ENCODE results near the gene PRM3.

The PRM3 gene

GRCh38 chr16:11259655-11260595 is 13.5 kb downstream of the PRM3 start:
- in situ Hi-C loops (cut with MboI; ENCODE audit: low sequenced_read_pairs), result loop anchor here (25.0 kb wide), 1 partner anchor 298 kb away; no protein-coding TSS in a partner anchor

GRCh38 chr16:11258553-11259492 is 14.6 kb downstream of the PRM3 start:
- in situ Hi-C loops (cut with MboI; ENCODE audit: low sequenced_read_pairs), result loop anchor here (25.0 kb wide), 1 partner anchor 297 kb away; no protein-coding TSS in a partner anchor

- in situ Hi-C loops (cut with MboI; ENCODE audit: low sequenced_read_pairs), result loop anchor here (25.0 kb wide), 1 partner anchor 295 kb away; no protein-coding TSS in a partner anchor
Observed at GRCh38 chr16:11257131-11257938, 16.1 kb downstream of the PRM3 start.

GRCh38 chr16:11256661-11257130 is 16.7 kb downstream of the PRM3 start:
- in situ Hi-C loops (cut with MboI; ENCODE audit: low sequenced_read_pairs), result loop anchor here (25.0 kb wide), 1 partner anchor 294 kb away; no protein-coding TSS in a partner anchor

GRCh38 chr16:11255737-11256660 is 17.4 kb downstream of the PRM3 start, which contains the start of gene SOCS1:
Gene SOCS1, minus strand, starts transcription at chr16:11256204. Its CDS starts 726 bp downstream, at chr16:11255478.
- in situ Hi-C loops (cut with MboI; ENCODE audit: low sequenced_read_pairs), result loop anchor here (25.0 kb wide), 1 partner anchor 294 kb away; no protein-coding TSS in a partner anchor

GRCh38 chr16:11254913-11255736 is 18.3 kb downstream of the PRM3 start:
- in situ Hi-C loops (cut with MboI; ENCODE audit: low sequenced_read_pairs), result loop anchor here (25.0 kb wide), 1 partner anchor 293 kb away; no protein-coding TSS in a partner anchor

GRCh38 chr16:11253995-11254912 is 19.2 kb downstream of the PRM3 start:
- in situ Hi-C loops (cut with MboI; ENCODE audit: low sequenced_read_pairs), result loop anchor here (25.0 kb wide), 1 partner anchor 292 kb away; no protein-coding TSS in a partner anchor

GRCh38 chr16:11253009-11253994 is 20.1 kb downstream of the PRM3 start:
- in situ Hi-C loops (cut with MboI; ENCODE audit: low sequenced_read_pairs), result loop anchor here (25.0 kb wide), 1 partner anchor 291 kb away; no protein-coding TSS in a partner anchor

- in situ Hi-C loops (cut with MboI; ENCODE audit: low sequenced_read_pairs), result loop anchor here (25.0 kb wide), 1 partner anchor 290 kb away; no protein-coding TSS in a partner anchor
Observed at GRCh38 chr16:11252482-11252931, 20.9 kb downstream of the PRM3 start.

GRCh38 chr16:11251525-11252481 is 21.6 kb downstream of the PRM3 start:
- in situ Hi-C loops (cut with MboI; ENCODE audit: low sequenced_read_pairs), result loop anchor here (25.0 kb wide), 1 partner anchor 290 kb away; no protein-coding TSS in a partner anchor

GRCh38 chr16:11250786-11251524 is 22.5 kb downstream of the PRM3 start:
- in situ Hi-C loops (cut with MboI; ENCODE audit: low sequenced_read_pairs), result loop anchor here (25.0 kb wide), 1 partner anchor 289 kb away; no protein-coding TSS in a partner anchor

GRCh38 chr16:11250091-11250785 is 23.2 kb downstream of the PRM3 start:
- in situ Hi-C loops (cut with MboI; ENCODE audit: low sequenced_read_pairs), result loop anchor here (25.0 kb wide), 1 partner anchor 288 kb away; no protein-coding TSS in a partner anchor

Data from HL-60/S4 treated with phorbol 12-myristate 13-acetate at 8.2 ng/mL for 4 days and 3 days (cell line).